ENCODE results near the gene RANGRF.

DNA sequence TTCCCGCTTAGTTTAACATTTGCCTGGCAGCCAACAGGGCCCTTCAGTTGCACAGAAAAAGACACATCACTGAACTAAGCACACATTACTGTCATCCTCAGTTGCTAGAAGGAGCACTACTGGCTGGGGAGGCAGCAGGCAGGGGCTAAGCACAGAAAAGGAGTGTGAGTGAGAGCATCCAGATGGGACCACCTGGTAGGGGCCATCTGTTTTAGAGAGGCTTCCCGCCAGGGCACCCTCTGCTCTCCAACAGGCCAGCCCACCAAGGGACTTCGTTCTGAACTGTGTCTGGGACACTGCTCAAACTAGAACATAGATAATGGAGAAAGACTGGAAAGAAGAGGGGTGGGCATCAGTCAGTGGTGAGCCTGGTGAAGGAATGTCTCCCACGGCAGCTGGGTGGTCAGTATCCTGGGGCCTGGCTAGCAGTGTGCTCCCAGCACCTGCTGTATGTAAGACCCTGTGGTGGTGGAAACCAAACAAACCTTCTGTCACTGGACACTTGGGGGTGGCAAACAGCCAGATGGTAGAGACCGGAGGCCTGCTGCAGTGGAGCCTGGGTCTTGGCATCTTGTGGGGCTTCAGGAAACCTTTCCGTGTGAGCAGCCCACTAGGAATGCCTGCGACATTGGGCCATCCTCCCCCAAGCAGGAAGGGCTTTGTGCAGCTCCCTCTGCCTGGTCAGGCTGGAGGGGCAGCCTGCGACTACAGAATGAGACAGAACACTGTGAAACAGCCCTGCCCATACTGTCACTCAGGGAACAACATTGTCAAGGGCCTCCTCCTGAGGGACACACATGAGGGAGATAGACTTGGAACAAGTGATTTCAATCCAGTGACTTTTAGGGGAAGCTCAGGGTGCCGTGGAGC is 12.8 kb upstream of the RANGRF start:
- no peak for TF ChIP-seq POLR2A (IDR thresholded peaks at IDR 0.05)
- TF ChIP-seq CTCF (IDR thresholded peaks at IDR 0.05) = no peak
